SK-N-SH treated with all-trans-retinoic acid at 6 μM for 48 hours (cell line): ENCODE results near the gene CAMKK2.

ENCODE experiments used
- ARNTL ChIP-seq: fragments of 450-650 bp; formaldehyde crosslinking; IDR thresholded peaks from 2 replicates; pipeline ENCODE4 v1.5.0; 2020; ENCODE audit warnings: low read depth, mild to moderate bottlenecking, moderate library complexity, borderline replicate concordance
- BACH2 ChIP-seq: fragments of 250-450 bp; sonication (Bioruptor Pico); IDR thresholded peaks from 2 replicates; pipeline ENCODE4 v1.9.0; 2021; ENCODE audit warnings: mild to moderate bottlenecking, borderline replicate concordance
- CSDC2 ChIP-seq: fragments of 250-450 bp; sonication (Bioruptor Pico); IDR thresholded peaks from 2 replicates; pipeline ENCODE4 v1.5.0; 2020; ENCODE audit warnings: mild to moderate bottlenecking, moderate library complexity
- OSR1 ChIP-seq: fragments of 250-450 bp; sonication (Bioruptor Pico); IDR thresholded peaks from 2 replicates; pipeline ENCODE4 v1.8.0; 2022; ENCODE audit warnings: moderate library complexity, mild to moderate bottlenecking, inconsistent platforms
- PATZ1 ChIP-seq: fragments of 250-450 bp; sonication (Bioruptor Pico); IDR thresholded peaks from 2 replicates; pipeline ENCODE4 v1.8.0; 2020; ENCODE audit warnings: mild to moderate bottlenecking, moderate library complexity, borderline replicate concordance
- PPARA ChIP-seq: fragments of 250-450 bp; sonication (Bioruptor Pico); IDR thresholded peaks from 2 replicates; pipeline ENCODE4 v1.5.0; 2020; ENCODE audit warnings: mild to moderate bottlenecking, borderline replicate concordance
- RARB ChIP-seq: fragments of 250-450 bp; sonication (Bioruptor Pico); IDR thresholded peaks from 2 replicates; pipeline ENCODE4 v1.8.0; 2021; ENCODE audit warnings: mild to moderate bottlenecking, moderate library complexity
- SNAI2 ChIP-seq: fragments of 250-450 bp; sonication (Bioruptor Pico); IDR thresholded peaks from 2 replicates; pipeline ENCODE4 v1.5.0; 2020; ENCODE audit warnings: mild to moderate bottlenecking, moderate library complexity
- ZC3H10 ChIP-seq: fragments of 250-450 bp; sonication (Bioruptor Pico); IDR thresholded peaks from 2 replicates; pipeline ENCODE4 v1.5.1; 2021; ENCODE audit warnings: mild to moderate bottlenecking, moderate library complexity
- ZNF565 ChIP-seq: fragments of 450-650 bp; formaldehyde crosslinking; conservative IDR thresholded peaks from 2 replicates; pipeline ENCODE4 v1.5.0; 2020; ENCODE audit warnings: low read depth, mild to moderate bottlenecking, moderate library complexity
- TF ChIP-seq, protein P1 (sequence below): fragments of 250-450 bp; sonication (Bioruptor Pico); IDR thresholded peaks from 2 replicates; pipeline ENCODE4 v1.8.0; 2021; ENCODE audit warnings: low read depth, mild to moderate bottlenecking, moderate library complexity, borderline replicate concordance
- TF ChIP-seq, protein P2 (sequence below): fragments of 250-450 bp; sonication (Bioruptor Pico); IDR thresholded peaks from 2 replicates; pipeline ENCODE4 v1.5.1; 2020; ENCODE audit warnings: low read depth, mild to moderate bottlenecking, moderate library complexity
- TF ChIP-seq, protein P3 (sequence below): fragments of 250-450 bp; sonication (Bioruptor Pico); IDR thresholded peaks from 2 replicates; pipeline ENCODE4 v1.5.1; 2021; ENCODE audit warnings: mild to moderate bottlenecking, moderate library complexity

DNA sequence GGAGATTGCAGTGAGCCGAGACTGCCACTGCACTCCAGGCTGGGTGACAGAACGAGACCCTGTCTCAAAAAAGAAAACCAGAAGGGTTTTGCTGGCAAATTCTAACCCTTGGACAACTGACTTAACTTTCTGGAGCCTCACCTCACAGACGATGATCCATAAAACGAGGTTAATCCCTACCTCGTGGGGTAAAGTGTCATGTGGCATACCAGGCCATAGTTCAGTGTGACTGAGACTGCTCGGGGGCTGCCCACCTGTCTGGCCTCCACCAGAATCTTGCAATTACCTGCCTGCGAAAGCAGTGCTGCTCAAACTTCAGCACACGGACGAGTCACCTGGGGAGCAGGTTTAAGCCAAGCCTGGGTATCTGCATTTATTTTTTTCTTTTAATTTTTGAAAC, 59.7 kb downstream of the CAMKK2 start:
- TF ChIP-seq CSDC2 (CRISPR knock-in tag) (no peak), ARNTL (no peak), BACH2 (CRISPR knock-in tag) (no peak), PATZ1 (CRISPR knock-in tag) (no peak), PPARA (CRISPR knock-in tag) (no peak), RARB (CRISPR knock-in tag) (no peak), OSR1 (CRISPR knock-in tag) (no peak), ZC3H10 (CRISPR knock-in tag) (no peak), ZNF565 (CRISPR knock-in tag) (no peak), SNAI2 (no peak)
- TF ChIP-seq, protein P1, sequence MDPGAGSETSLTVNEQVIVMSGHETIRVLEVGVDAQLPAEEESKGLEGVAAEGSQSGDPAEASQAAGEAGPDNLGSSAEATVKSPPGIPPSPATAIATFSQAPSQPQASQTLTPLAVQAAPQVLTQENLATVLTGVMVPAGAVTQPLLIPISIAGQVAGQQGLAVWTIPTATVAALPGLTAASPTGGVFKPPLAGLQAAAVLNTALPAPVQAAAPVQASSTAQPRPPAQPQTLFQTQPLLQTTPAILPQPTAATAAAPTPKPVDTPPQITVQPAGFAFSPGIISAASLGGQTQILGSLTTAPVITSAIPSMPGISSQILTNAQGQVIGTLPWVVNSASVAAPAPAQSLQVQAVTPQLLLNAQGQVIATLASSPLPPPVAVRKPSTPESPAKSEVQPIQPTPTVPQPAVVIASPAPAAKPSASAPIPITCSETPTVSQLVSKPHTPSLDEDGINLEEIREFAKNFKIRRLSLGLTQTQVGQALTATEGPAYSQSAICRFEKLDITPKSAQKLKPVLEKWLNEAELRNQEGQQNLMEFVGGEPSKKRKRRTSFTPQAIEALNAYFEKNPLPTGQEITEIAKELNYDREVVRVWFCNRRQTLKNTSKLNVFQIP, result no peak
- TF ChIP-seq, protein P2, sequence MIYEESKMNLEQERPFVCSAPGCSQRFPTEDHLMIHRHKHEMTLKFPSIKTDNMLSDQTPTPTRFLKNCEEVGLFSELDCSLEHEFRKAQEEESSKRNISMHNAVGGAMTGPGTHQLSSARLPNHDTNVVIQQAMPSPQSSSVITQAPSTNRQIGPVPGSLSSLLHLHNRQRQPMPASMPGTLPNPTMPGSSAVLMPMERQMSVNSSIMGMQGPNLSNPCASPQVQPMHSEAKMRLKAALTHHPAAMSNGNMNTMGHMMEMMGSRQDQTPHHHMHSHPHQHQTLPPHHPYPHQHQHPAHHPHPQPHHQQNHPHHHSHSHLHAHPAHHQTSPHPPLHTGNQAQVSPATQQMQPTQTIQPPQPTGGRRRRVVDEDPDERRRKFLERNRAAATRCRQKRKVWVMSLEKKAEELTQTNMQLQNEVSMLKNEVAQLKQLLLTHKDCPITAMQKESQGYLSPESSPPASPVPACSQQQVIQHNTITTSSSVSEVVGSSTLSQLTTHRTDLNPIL (CRISPR knock-in tag), result no peak
- TF ChIP-seq, protein P3, sequence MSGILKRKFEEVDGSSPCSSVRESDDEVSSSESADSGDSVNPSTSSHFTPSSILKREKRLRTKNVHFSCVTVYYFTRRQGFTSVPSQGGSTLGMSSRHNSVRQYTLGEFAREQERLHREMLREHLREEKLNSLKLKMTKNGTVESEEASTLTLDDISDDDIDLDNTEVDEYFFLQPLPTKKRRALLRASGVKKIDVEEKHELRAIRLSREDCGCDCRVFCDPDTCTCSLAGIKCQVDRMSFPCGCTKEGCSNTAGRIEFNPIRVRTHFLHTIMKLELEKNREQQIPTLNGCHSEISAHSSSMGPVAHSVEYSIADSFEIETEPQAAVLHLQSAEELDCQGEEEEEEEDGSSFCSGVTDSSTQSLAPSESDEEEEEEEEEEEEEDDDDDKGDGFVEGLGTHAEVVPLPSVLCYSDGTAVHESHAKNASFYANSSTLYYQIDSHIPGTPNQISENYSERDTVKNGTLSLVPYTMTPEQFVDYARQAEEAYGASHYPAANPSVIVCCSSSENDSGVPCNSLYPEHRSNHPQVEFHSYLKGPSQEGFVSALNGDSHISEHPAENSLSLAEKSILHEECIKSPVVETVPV (CRISPR knock-in tag), result no peak
